H1 (cell line): ENCODE results near the gene DENND11.

ENCODE experiments used
- CTCF ChIP-seq, 3 experiments: IDR thresholded peaks; 1 replicate in 2 of 3; 2 replicates in 1 of 3; pipeline versions ENCODE4 v1.5.1 to v1.6.1; 2011; ENCODE audit warnings: low read length in 3 of 3, mild to moderate bottlenecking in 3 of 3, inconsistent platforms in 2 of 3, low read depth in 1 of 3, moderate library complexity in 1 of 3; ENCODE audit not compliant: insufficient read depth in 1 of 3; ENCODE audit errors: control extremely low read depth in 1 of 3
- EZH2 ChIP-seq: fragments of 200-600 bp; sonication (generic); IDR thresholded peaks from 2 replicates; pipeline ENCODE4 v1.7.1; 2012; ENCODE audit warnings: low read depth, mild to moderate bottlenecking, moderate library complexity, low read length, inconsistent platforms; ENCODE audit not compliant: severe bottlenecking
- MAX ChIP-seq: IDR thresholded peaks from 2 replicates; pipeline ENCODE4 v1.6.1; 2012; ENCODE audit warnings: inconsistent platforms
- NRF1 ChIP-seq: IDR thresholded peaks from 2 replicates; pipeline ENCODE4 v1.6.1; 2011; ENCODE audit warnings: mild to moderate bottlenecking, low read depth, low read length, improper control_type of control experiment

- no peak for TF ChIP-seq EZH2
- no peak for TF ChIP-seq NRF1
- TF ChIP-seq CTCF (IDR thresholded peaks at IDR 0.05; ENCODE audit: control extremely low read depth in 1 of 3, insufficient read depth in 1 of 3, low read depth in 1 of 3, low read length in 3 of 3): no peak
- TF ChIP-seq MAX: no peak
Measured at GRCh38 chr7:141679014-141679413, 23.0 kb downstream of the DENND11 start.
